ENCODE measurements around the gene SUPT3H.
"Not testable (repeated sequence)": the region's sequence is repeated elsewhere in the genome, so short reads cannot be mapped to it uniquely, and the experiment has no call there.

- not testable (repeated sequence) for TF ChIP-seq YY1 (IDR thresholded peaks at IDR 0.05; ENCODE audit: insufficient read depth, insufficient read length); SUZ12 (IDR thresholded peaks at IDR 0.05; ENCODE audit: extremely low read depth, insufficient read depth, insufficient read length); ZNF274 (IDR thresholded peaks at IDR 0.05; ENCODE audit: low read depth, low read length)
Measured at GRCh38 chr6:45062659-45063058, 315.1 kb downstream of the SUPT3H start.
